Keratinocyte (primary cell): ENCODE data around the gene PCBP1. TPM values are rescaled to one million over a fixed set of nuclear protein-coding genes. Genes with fewer than 3 reads are reported as not detected.

ENCODE experiments used
- DNase-seq: peaks from one replicate; pipeline ENCODE4 v3.0.0-alpha.2; 2011; ENCODE audit warnings: low read depth, missing footprints, low spot score
- FAIRE-seq: peaks from 2 replicates; lab custom pipeline; 2011; peaks lifted over from hg19 to GRCh38; lab: Jason Lieb, UNC
- H2AFZ ChIP-seq: 2 replicates; pipeline ENCODE4 v1.6.0; 2012; ENCODE audit warnings: low read length, control low read depth, inconsistent platforms; ENCODE audit not compliant: control insufficient read depth
- H3K27ac ChIP-seq: 2 replicates; pipeline ENCODE4 v1.5.1; 2011; ENCODE audit warnings: low read length; ENCODE audit not compliant: control insufficient read depth, insufficient read depth
- H3K27me3 ChIP-seq: 3 replicates; pipeline ENCODE4 v1.6.0; 2011; ENCODE audit warnings: low read length; ENCODE audit not compliant: control insufficient read depth, insufficient read depth; ENCODE audit errors: extremely low read depth
- H3K36me3 ChIP-seq, 2 experiments: 2 replicates in 1 of 2; 3 replicates in 1 of 2; pipeline ENCODE4 v1.5.1; 2011; ENCODE audit warnings: low read length in 2 of 2, mild to moderate bottlenecking in 1 of 2; ENCODE audit not compliant: control insufficient read depth in 2 of 2, insufficient read depth in 2 of 2; ENCODE audit errors: extremely low read depth in 1 of 2
- H3K4me1 ChIP-seq: 3 replicates; pipeline ENCODE4 v1.5.1; 2011; ENCODE audit warnings: low read length; ENCODE audit not compliant: control insufficient read depth, insufficient read depth; ENCODE audit errors: extremely low read depth
- H3K4me2 ChIP-seq: 3 replicates; pipeline ENCODE4 v1.6.0; 2011; ENCODE audit warnings: low read depth, low read length; ENCODE audit not compliant: control insufficient read depth, insufficient read depth; ENCODE audit errors: extremely low read depth
- H3K4me3 ChIP-seq, 3 experiments: fragments of 200-600 bp in 1 of 3; sonication (generic) in 1 of 3; 2 replicates in 2 of 3; 3 replicates in 1 of 3; pipeline ENCODE4 v1.5.1; 2011 to 2016; ENCODE audit warnings: low read length in 3 of 3, mild to moderate bottlenecking in 3 of 3, control low read depth in 2 of 3, inconsistent platforms in 1 of 3, low read depth in 1 of 3, mixed read lengths in 1 of 3, mixed run types in 1 of 3, moderate library complexity in 1 of 3; ENCODE audit not compliant: control insufficient read depth in 2 of 3, insufficient read depth in 2 of 3; ENCODE audit errors: extremely low read depth in 1 of 3
- H3K79me2 ChIP-seq: 2 replicates; pipeline ENCODE4 v1.6.0; 2012; ENCODE audit warnings: low read length; ENCODE audit not compliant: control insufficient read depth, insufficient read depth
- H3K9ac ChIP-seq: 3 replicates; pipeline ENCODE4 v1.6.0; 2011; ENCODE audit warnings: low read length; ENCODE audit not compliant: control insufficient read depth, insufficient read depth; ENCODE audit errors: extremely low read depth
- H3K9me1 ChIP-seq: 3 replicates; pipeline ENCODE4 v1.6.0; 2011; ENCODE audit warnings: low read length; ENCODE audit not compliant: control insufficient read depth, insufficient read depth; ENCODE audit errors: extremely low read depth
- H3K9me3 ChIP-seq: 2 replicates; pipeline ENCODE4 v1.5.1; 2012; ENCODE audit warnings: low read depth, low read length; ENCODE audit not compliant: control insufficient read depth
- H4K20me1 ChIP-seq: 3 replicates; pipeline ENCODE4 v1.6.0; 2011; ENCODE audit warnings: low read length; ENCODE audit not compliant: control insufficient read depth, insufficient read depth; ENCODE audit errors: extremely low read depth
- CTCF ChIP-seq, 3 experiments: IDR thresholded peaks in 1 of 3; conservative IDR thresholded peaks in 1 of 3; optimal IDR thresholded peaks in 1 of 3; 2 replicates in 2 of 3; 3 replicates in 1 of 3; pipeline versions ENCODE3 to v1.5.1; 2011; ENCODE audit warnings: low read length in 3 of 3, mild to moderate bottlenecking in 3 of 3, moderate library complexity in 2 of 3, control low read depth in 1 of 3, inconsistent platforms in 1 of 3; ENCODE audit not compliant: insufficient read depth in 2 of 3; ENCODE audit errors: extremely low read depth in 1 of 3
- EZH2 ChIP-seq: IDR thresholded peaks from one replicate; pipeline ENCODE4 v1.6.1; 2012; ENCODE audit warnings: inconsistent platforms, mild to moderate bottlenecking, low read length, moderate library complexity
- dilution Hi-C: fragments of 300-500 bp; cut with MboI; formaldehyde crosslinking; loops from one replicate; pipeline ENCODE4 v1.7.0; 2020; ENCODE audit warnings: low sequenced_read_pairs; ENCODE audit not compliant: extremely low pct_ligation_motif_present
- polyA plus RNA-seq, 5 experiments: library from polyadenylated mRNA; depleted of rRNA in 3 of 5; stranded (reverse) in 3 of 5; stranded (forward) in 1 of 5; unstranded in 1 of 5; fragments of >200 nt; gene quantifications; 1 replicate in 1 of 5; 2 replicates in 3 of 5; 3 replicates in 1 of 5; pipeline versions ENCODE4 v1.2.1 to v1.2.3, GENCODE V29; 2011 to 2012; ENCODE audit warnings: missing spikeins in 2 of 5, low read depth in 1 of 5, low replicate concordance in 1 of 5

PCBP1 gene
- polyA plus RNA-seq, 1 donor (not counting 4 experiments of a cell fraction or from before 2014, with no cell fraction given), result 86.8 TPM

GRCh38 chr2:70095720-70096670 lies 8.7 kb downstream of the PCBP1 start:
- Histone ChIP-seq H3K79me2 (no peaks in the 10 kb centered on the region), H2AFZ (peak overlapping the region; percentile 89), H3K4me1 (peaks cover 13% of the 10 kb centered on the region), H3K9me1 (no peaks in the 10 kb centered on the region), H3K9me3 (no peaks in the 10 kb centered on the region), H3K27ac (peak overlapping the region; percentile 56), H3K4me2 (peak overlapping the region; percentile 56), H3K36me3 (no peaks in the 10 kb centered on the region), H4K20me1 (no peaks in the 10 kb centered on the region), H3K9ac (no peak overlapping the region), H3K4me3 (no peak overlapping the region), H3K27me3 (no peaks in the 10 kb centered on the region)
- dilution Hi-C loops, result no loop called here
- DNase-seq (no peak), FAIRE-seq (no peak)
- TF ChIP-seq EZH2 (no peak), CTCF (optimal IDR thresholded peaks at IDR 0.05 in 1 of 3, IDR thresholded peaks at IDR 0.05 in 1 of 3, conservative IDR thresholded peaks at IDR 0.05 in 1 of 3; ENCODE audit: extremely low read depth in 1 of 3, insufficient read depth in 2 of 3, low read length in 3 of 3) (no peak)

- TF ChIP-seq CTCF (optimal IDR thresholded peaks at IDR 0.05 in 1 of 3, IDR thresholded peaks at IDR 0.05 in 1 of 3, conservative IDR thresholded peaks at IDR 0.05 in 1 of 3; ENCODE audit: extremely low read depth in 1 of 3, insufficient read depth in 2 of 3, low read length in 3 of 3) (no peak), EZH2 (no peak)
- Histone ChIP-seq H3K9me3 (no peaks in the 10 kb centered on the region), H3K27me3 (no peaks in the 10 kb centered on the region), H3K4me1 (peaks cover 13% of the 10 kb centered on the region), H3K27ac (no peak overlapping the region), H4K20me1 (no peaks in the 10 kb centered on the region), H3K9ac (no peak overlapping the region), H3K9me1 (no peaks in the 10 kb centered on the region), H3K4me2 (no peak overlapping the region), H3K36me3 (no peaks in the 10 kb centered on the region), H3K79me2 (no peaks in the 10 kb centered on the region), H2AFZ (no peak overlapping the region), H3K4me3 (no peak overlapping the region)
- DNase-seq (no peak), FAIRE-seq (no peak)
- dilution Hi-C loops, result no loop called here
These were observed 10.8 kb downstream of the PCBP1 start for GRCh38 chr2:70098032-70098431.
